GM23338 (cell line): ENCODE measurements around the gene ZNF148. TPM values are rescaled to one million over a fixed set of nuclear protein-coding genes. Genes with fewer than 3 reads are reported as not detected.

Experiments
- ATAC-seq: fragments of 200-7000 bp; cut with Tn5 transposase; 3 replicates; pipeline ENCODE4 v1.9.1; 2020
- DNase-seq: peaks from one replicate; pipeline ENCODE4 v3.0.0-alpha.2; 2015; ENCODE audit warnings: low spot score
- H2AFZ ChIP-seq: fragments of 200-600 bp; sonication (generic); 2 replicates; pipeline ENCODE4 v1.8.0; 2016; ENCODE audit warnings: antibody characterized with exemption, mild to moderate bottlenecking, moderate library complexity
- H3F3A ChIP-seq: fragments of 200-600 bp; sonication (generic); replicated peaks from 2 replicates; pipeline ENCODE4 v1.8.0; 2017; ENCODE audit warnings: antibody characterized with exemption, mixed run types, low read depth
- H3K27ac ChIP-seq: fragments of 200-600 bp; sonication (generic); 2 replicates; pipeline ENCODE4 v1.6.1; 2016; ENCODE audit warnings: low read depth
- H3K27me3 ChIP-seq: fragments of 200-600 bp; sonication (generic); 2 replicates; pipeline ENCODE4 v1.8.0; 2016; ENCODE audit warnings: mild to moderate bottlenecking, mixed run types, moderate library complexity; ENCODE audit not compliant: insufficient read depth
- H3K36me3 ChIP-seq: fragments of 200-600 bp; sonication (generic); 2 replicates; pipeline ENCODE4 v1.8.0; 2016; ENCODE audit warnings: mild to moderate bottlenecking; ENCODE audit not compliant: insufficient read depth
- H3K4me1 ChIP-seq: fragments of 200-600 bp; sonication (generic); 2 replicates; pipeline ENCODE4 v1.8.0; 2016; ENCODE audit warnings: mild to moderate bottlenecking, moderate library complexity; ENCODE audit not compliant: insufficient read depth
- H3K4me2 ChIP-seq: fragments of 200-600 bp; sonication (generic); 2 replicates; pipeline ENCODE4 v1.7.1; 2017; ENCODE audit warnings: mixed run types
- H3K4me3 ChIP-seq: fragments of 200-600 bp; sonication (generic); 2 replicates; pipeline ENCODE4 v1.6.1; 2016; ENCODE audit warnings: mixed run types
- H3K79me2 ChIP-seq: fragments of 200-600 bp; sonication (generic); replicated peaks from 2 replicates; pipeline ENCODE4 v1.8.0; 2017; ENCODE audit warnings: mild to moderate bottlenecking; ENCODE audit not compliant: insufficient read depth
- H3K9me2 ChIP-seq: fragments of 200-600 bp; sonication (generic); 2 replicates; pipeline ENCODE4 v1.8.0; 2017; ENCODE audit not compliant: insufficient read depth
- H4K20me1 ChIP-seq: fragments of 200-600 bp; sonication (generic); replicated peaks from 2 replicates; pipeline ENCODE4 v1.8.0; 2017; ENCODE audit warnings: mild to moderate bottlenecking; ENCODE audit not compliant: insufficient read depth
- H3K27ac Mint-ChIP-seq: 2 replicates; pipeline ENCODE4 v1.8.0; 2020; ENCODE audit warnings: inconsistent platforms, mild to moderate bottlenecking, moderate library complexity, mixed read lengths
- H3K27me3 Mint-ChIP-seq: 3 replicates; pipeline ENCODE4 v1.8.0; 2022; ENCODE audit warnings: low read depth, mild to moderate bottlenecking, moderate library complexity, mixed read lengths, inconsistent platforms; ENCODE audit not compliant: insufficient read depth, poor library complexity
- H3K36me3 Mint-ChIP-seq: 3 replicates; pipeline ENCODE4 v1.8.0; 2021; ENCODE audit warnings: low read depth, mild to moderate bottlenecking, inconsistent platforms, moderate library complexity, mixed read lengths
- H3K4me1 Mint-ChIP-seq: 3 replicates; pipeline ENCODE4 v1.8.0; 2020; ENCODE audit warnings: mild to moderate bottlenecking, inconsistent platforms, mixed read lengths
- H3K4me3 Mint-ChIP-seq: 3 replicates; pipeline ENCODE4 v1.8.0; 2021; ENCODE audit warnings: moderate library complexity, mild to moderate bottlenecking, inconsistent platforms, mixed read lengths
- H3K9me3 Mint-ChIP-seq: 3 replicates; pipeline ENCODE4 v1.8.0; 2020; ENCODE audit warnings: moderate library complexity, mild to moderate bottlenecking, inconsistent platforms, mixed read lengths
- CREB1 ChIP-seq: fragments of 250-450 bp; sonication (Bioruptor Pico); IDR thresholded peaks from 2 replicates; pipeline ENCODE4 v1.5.0; 2020; ENCODE audit warnings: low read depth, mild to moderate bottlenecking, moderate library complexity
- CTCF ChIP-seq, 2 experiments: fragments of 200-600 bp in 1 of 2; sonication (generic) in 1 of 2; conservative IDR thresholded peaks; 2 replicates each; pipeline versions ENCODE4 v1.5.1 to v1.6.1; 2016 to 2017; ENCODE audit warnings: antibody characterized with exemption in 2 of 2, low read depth in 2 of 2, mild to moderate bottlenecking in 2 of 2, moderate library complexity in 1 of 2
- ETS1 ChIP-seq: IDR thresholded peaks from 2 replicates; pipeline ENCODE4 v1.6.1; 2016; ENCODE audit warnings: antibody characterized with exemption
- EZH2 ChIP-seq: fragments of 200-600 bp; sonication (generic); IDR thresholded peaks from one replicate; pipeline ENCODE4 v1.8.0; 2017; ENCODE audit warnings: antibody characterized with exemption, mild to moderate bottlenecking, low read depth; ENCODE audit not compliant: unreplicated experiment
- EZH2phosphoT487 ChIP-seq: fragments of 200-600 bp; sonication (generic); IDR thresholded peaks from one replicate; pipeline ENCODE4 v1.8.1; 2018; ENCODE audit warnings: antibody characterized with exemption; ENCODE audit not compliant: unreplicated experiment
- POLR2AphosphoS5 ChIP-seq: IDR thresholded peaks from 2 replicates; pipeline ENCODE4 v1.6.1; 2016; ENCODE audit warnings: antibody characterized with exemption, low read depth
- REST ChIP-seq: IDR thresholded peaks from one replicate; pipeline ENCODE4 v1.6.1; 2018; ENCODE audit warnings: antibody characterized with exemption; ENCODE audit not compliant: unreplicated experiment
- ZNF114 ChIP-seq: fragments of 250-450 bp; sonication (Bioruptor Pico); IDR thresholded peaks from 2 replicates; pipeline ENCODE4 v1.5.0; 2020; ENCODE audit warnings: mild to moderate bottlenecking, moderate library complexity
- ZNF331 ChIP-seq: fragments of 250-450 bp; sonication (Bioruptor Pico); IDR thresholded peaks from 2 replicates; pipeline ENCODE4 v1.5.0; 2020; ENCODE audit warnings: low read depth, mild to moderate bottlenecking, moderate library complexity
- polyA plus RNA-seq: library from polyadenylated mRNA; unstranded; fragments of >200 nt; fragmentation: Nextera tagmentation; extraction: Ambion mirVana; gene quantifications from 2 replicates; pipeline ENCODE4 v1.2.1, GENCODE V29; 2016
- total RNA-seq: library from RNA; depleted of rRNA; stranded (reverse); fragments of >200 nt; shearing (Covaris generic); gene quantifications from 2 replicates; pipeline ENCODE4 v1.2.3, GENCODE V29; 2014
- TF ChIP-seq, protein P1 (sequence below): fragments of 250-450 bp; sonication (Bioruptor Pico); IDR thresholded peaks from 2 replicates; pipeline ENCODE4 v1.5.0; 2020; ENCODE audit warnings: mild to moderate bottlenecking, moderate library complexity

ZNF148 gene
- total and polyA plus RNA-seq, 2 experiments from 2014 or later: 13.9 to 16.9 TPM

DNA sequence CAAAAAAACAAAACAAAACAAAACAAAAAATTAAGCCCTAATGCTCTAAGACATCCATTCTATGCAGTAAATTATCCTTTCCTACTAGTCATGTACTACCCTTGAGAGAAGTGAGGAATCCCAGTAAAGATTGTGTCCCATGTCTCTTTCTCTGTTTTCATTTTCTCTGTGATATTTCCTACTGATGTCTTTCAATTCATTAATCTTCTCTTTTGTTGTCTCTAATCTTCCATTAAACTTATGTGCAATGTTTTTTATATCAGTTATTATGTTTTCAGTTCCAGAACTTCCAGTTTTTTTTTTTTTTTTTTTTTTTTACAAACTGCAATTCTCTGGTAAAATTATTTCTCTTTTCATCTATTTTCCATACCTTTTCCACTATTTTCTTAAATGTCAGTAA, 118.5 kb downstream of the ZNF148 start (continued):
- no peak for TF ChIP-seq REST
- TF ChIP-seq CTCF (conservative IDR thresholded peaks at IDR 0.05; ENCODE audit: low read depth in 2 of 2): no peak
- TF ChIP-seq ZNF114 (CRISPR knock-in tag): no peak
- TF ChIP-seq EZH2phosphoT487: no peak
- no peak for TF ChIP-seq ZNF331 (CRISPR knock-in tag)
- TF ChIP-seq POLR2AphosphoS5: no peak

GRCh38 chr3:125250973-125251372, 124.2 kb downstream of the ZNF148 start:
- Mint-ChIP-seq H3K27ac (no peak overlapping the region), H3K36me3 (no peaks in the 10 kb centered on the region), H3K4me3 (no peak overlapping the region), H3K4me1 (no peaks in the 10 kb centered on the region), H3K27me3 (no peaks in the 10 kb centered on the region), H3K9me3 (no peaks in the 10 kb centered on the region)
- no peak overlapping the region for H2AFZ ChIP-seq
- DNase-seq (no peak), ATAC-seq (no peak)
- no peak overlapping the region for H3K4me3 ChIP-seq
- no peak overlapping the region for H3K27ac ChIP-seq
- H3K27me3 ChIP-seq: no peaks in the 10 kb centered on the region
- no peaks in the 10 kb centered on the region for H3K9me2 ChIP-seq
- H3K79me2 ChIP-seq: no peaks in the 10 kb centered on the region
- H3K36me3 ChIP-seq: no peaks in the 10 kb centered on the region
- no peaks in the 10 kb centered on the region for H3K4me1 ChIP-seq
- no peaks in the 10 kb centered on the region for H4K20me1 ChIP-seq
- no peaks in the 10 kb centered on the region for H3F3A ChIP-seq
- no peak overlapping the region for H3K4me2 ChIP-seq
- no peak for TF ChIP-seq ZNF114 (CRISPR knock-in tag)
- no peak for TF ChIP-seq CTCF (conservative IDR thresholded peaks at IDR 0.05; ENCODE audit: low read depth in 2 of 2)
- TF ChIP-seq, protein P1, sequence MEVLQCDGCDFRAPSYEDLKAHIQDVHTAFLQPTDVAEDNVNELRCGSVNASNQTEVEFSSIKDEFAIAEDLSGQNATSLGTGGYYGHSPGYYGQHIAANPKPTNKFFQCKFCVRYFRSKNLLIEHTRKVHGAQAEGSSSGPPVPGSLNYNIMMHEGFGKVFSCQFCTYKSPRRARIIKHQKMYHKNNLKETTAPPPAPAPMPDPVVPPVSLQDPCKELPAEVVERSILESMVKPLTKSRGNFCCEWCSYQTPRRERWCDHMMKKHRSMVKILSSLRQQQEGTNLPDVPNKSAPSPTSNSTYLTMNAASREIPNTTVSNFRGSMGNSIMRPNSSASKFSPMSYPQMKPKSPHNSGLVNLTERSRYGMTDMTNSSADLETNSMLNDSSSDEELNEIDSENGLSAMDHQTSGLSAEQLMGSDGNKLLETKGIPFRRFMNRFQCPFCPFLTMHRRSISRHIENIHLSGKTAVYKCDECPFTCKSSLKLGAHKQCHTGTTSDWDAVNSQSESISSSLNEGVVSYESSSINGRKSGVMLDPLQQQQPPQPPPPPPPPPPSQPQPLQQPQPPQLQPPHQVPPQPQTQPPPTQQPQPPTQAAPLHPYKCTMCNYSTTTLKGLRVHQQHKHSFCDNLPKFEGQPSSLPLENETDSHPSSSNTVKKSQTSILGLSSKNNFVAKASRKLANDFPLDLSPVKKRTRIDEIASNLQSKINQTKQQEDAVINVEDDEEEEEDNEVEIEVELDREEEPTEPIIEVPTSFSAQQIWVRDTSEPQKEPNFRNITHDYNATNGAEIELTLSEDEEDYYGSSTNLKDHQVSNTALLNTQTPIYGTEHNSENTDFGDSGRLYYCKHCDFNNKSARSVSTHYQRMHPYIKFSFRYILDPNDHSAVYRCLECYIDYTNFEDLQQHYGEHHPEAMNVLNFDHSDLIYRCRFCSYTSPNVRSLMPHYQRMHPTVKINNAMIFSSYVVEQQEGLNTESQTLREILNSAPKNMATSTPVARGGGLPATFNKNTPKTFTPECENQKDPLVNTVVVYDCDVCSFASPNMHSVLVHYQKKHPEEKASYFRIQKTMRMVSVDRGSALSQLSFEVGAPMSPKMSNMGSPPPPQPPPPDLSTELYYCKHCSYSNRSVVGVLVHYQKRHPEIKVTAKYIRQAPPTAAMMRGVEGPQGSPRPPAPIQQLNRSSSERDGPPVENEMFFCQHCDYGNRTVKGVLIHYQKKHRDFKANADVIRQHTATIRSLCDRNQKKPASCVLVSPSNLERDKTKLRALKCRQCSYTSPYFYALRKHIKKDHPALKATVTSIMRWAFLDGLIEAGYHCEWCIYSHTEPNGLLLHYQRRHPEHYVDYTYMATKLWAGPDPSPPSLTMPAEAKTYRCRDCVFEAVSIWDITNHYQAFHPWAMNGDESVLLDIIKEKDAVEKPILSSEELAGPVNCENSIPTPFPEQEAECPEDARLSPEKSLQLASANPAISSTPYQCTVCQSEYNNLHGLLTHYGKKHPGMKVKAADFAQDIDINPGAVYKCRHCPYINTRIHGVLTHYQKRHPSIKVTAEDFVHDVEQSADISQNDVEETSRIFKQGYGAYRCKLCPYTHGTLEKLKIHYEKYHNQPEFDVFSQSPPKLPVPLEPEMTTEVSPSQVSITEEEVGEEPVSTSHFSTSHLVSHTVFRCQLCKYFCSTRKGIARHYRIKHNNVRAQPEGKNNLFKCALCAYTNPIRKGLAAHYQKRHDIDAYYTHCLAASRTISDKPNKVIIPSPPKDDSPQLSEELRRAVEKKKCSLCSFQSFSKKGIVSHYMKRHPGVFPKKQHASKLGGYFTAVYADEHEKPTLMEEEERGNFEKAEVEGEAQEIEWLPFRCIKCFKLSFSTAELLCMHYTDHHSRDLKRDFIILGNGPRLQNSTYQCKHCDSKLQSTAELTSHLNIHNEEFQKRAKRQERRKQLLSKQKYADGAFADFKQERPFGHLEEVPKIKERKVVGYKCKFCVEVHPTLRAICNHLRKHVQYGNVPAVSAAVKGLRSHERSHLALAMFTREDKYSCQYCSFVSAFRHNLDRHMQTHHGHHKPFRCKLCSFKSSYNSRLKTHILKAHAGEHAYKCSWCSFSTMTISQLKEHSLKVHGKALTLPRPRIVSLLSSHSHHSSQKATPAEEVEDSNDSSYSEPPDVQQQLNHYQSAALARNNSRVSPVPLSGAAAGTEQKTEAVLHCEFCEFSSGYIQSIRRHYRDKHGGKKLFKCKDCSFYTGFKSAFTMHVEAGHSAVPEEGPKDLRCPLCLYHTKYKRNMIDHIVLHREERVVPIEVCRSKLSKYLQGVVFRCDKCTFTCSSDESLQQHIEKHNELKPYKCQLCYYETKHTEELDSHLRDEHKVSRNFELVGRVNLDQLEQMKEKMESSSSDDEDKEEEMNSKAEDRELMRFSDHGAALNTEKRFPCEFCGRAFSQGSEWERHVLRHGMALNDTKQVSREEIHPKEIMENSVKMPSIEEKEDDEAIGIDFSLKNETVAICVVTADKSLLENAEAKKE (CRISPR knock-in tag): no peak
- TF ChIP-seq CREB1 (CRISPR knock-in tag): no peak
- TF ChIP-seq POLR2AphosphoS5: no peak
- TF ChIP-seq ZNF331 (CRISPR knock-in tag): no peak
- TF ChIP-seq EZH2: no peak
- no peak for TF ChIP-seq ETS1
